OCI-LY7 (cell line): ENCODE data around the gene TAS2R13. TPM values are rescaled to one million over a fixed set of nuclear protein-coding genes. Genes with fewer than 3 reads are reported as not detected.

ENCODE experiments used
- BruUV-seq: library from RNA; stranded (reverse); fragments of 400-500 nt; replicated peaks from 2 replicates; lab custom pipeline; 2021; lab: Mats Ljungman, UMichigan
- CTCF ChIA-PET: fragments of 300-600 bp; sonication (Branson Sonifier 250); formaldehyde crosslinking; loops from one replicate; lab custom pipeline; 2022; ENCODE audit warnings: antibody characterized with exemption; ENCODE audit not compliant: unreplicated experiment; lab: Charles Lee
- POLR2A ChIA-PET: fragments of 300-600 bp; sonication (Branson Sonifier 250); formaldehyde crosslinking; loops from one replicate; lab custom pipeline; 2022; ENCODE audit warnings: antibody characterized with exemption; lab: Charles Lee
- DNase-seq: peaks from one replicate; pipeline ENCODE4 v3.0.0-alpha.2; 2015; ENCODE audit warnings: low spot score
- H2AFZ ChIP-seq: fragments of 200-600 bp; sonication (generic), shearing (Covaris generic); 2 replicates; pipeline ENCODE4 v1.6.1; 2014; ENCODE audit warnings: mild to moderate bottlenecking, antibody characterized with exemption, low read length, moderate library complexity
- H3K27ac ChIP-seq: fragments of 200-600 bp; sonication (generic); 2 replicates; pipeline ENCODE4 v1.5.1; 2014; ENCODE audit warnings: mixed run types, low read depth, mild to moderate bottlenecking, moderate library complexity, low read length, inconsistent platforms; ENCODE audit not compliant: poor library complexity, severe bottlenecking
- H3K36me3 ChIP-seq: fragments of 200-600 bp; sonication (generic); 2 replicates; pipeline ENCODE4 v1.6.1; 2014; ENCODE audit warnings: mild to moderate bottlenecking, antibody characterized with exemption, low read length, moderate library complexity, mixed read lengths; ENCODE audit not compliant: insufficient read depth
- H3K4me1 ChIP-seq: fragments of 200-600 bp; sonication (generic); 2 replicates; pipeline ENCODE4 v1.5.1; 2014; ENCODE audit warnings: mild to moderate bottlenecking, low read length; ENCODE audit not compliant: insufficient read depth, poor library complexity, severe bottlenecking
- H3K4me2 ChIP-seq: fragments of 200-600 bp; sonication (generic); 2 replicates; pipeline ENCODE4 v1.6.1; 2014; ENCODE audit warnings: mild to moderate bottlenecking, low read length
- H3K4me3 ChIP-seq: fragments of 200-600 bp; sonication (generic); 2 replicates; pipeline ENCODE4 v1.5.1; 2014; ENCODE audit warnings: mild to moderate bottlenecking, low read depth, low read length; ENCODE audit not compliant: poor library complexity, severe bottlenecking
- H3K79me2 ChIP-seq: fragments of 200-600 bp; sonication (generic); 2 replicates; pipeline ENCODE4 v1.6.1; 2016; ENCODE audit warnings: low read depth, mild to moderate bottlenecking, low read length, moderate library complexity, mixed read lengths; ENCODE audit not compliant: insufficient read depth
- H3K9me2 ChIP-seq: fragments of 200-600 bp; sonication (generic); 2 replicates; pipeline ENCODE4 v1.6.1; 2016; ENCODE audit warnings: mild to moderate bottlenecking, low read length, mixed read lengths; ENCODE audit not compliant: insufficient read depth
- H3K9me3 ChIP-seq: fragments of 200-600 bp; sonication (generic); 2 replicates; pipeline ENCODE4 v1.6.1; 2014; ENCODE audit warnings: mild to moderate bottlenecking, mixed run types, low read length, mixed read lengths
- H4K20me1 ChIP-seq: fragments of 200-600 bp; sonication (generic); 2 replicates; pipeline ENCODE4 v1.6.1; 2014; ENCODE audit warnings: mild to moderate bottlenecking, antibody characterized with exemption, low read length, moderate library complexity, mixed read lengths; ENCODE audit not compliant: insufficient read depth
- CTCF ChIP-seq: fragments of 200-600 bp; sonication (generic); conservative IDR thresholded peaks from 2 replicates; pipeline ENCODE4 v1.5.1; 2014; ENCODE audit warnings: mild to moderate bottlenecking, antibody characterized with exemption, low read length, moderate library complexity, mixed read lengths
- EZH2phosphoT487 ChIP-seq: fragments of 200-600 bp; sonication (generic); IDR thresholded peaks from 2 replicates; pipeline ENCODE4 v1.6.1; 2018; ENCODE audit warnings: low read depth, borderline replicate concordance, mild to moderate bottlenecking, mixed run types, antibody characterized with exemption, low read length, moderate library complexity, mixed read lengths
- intact Hi-C: fragments of 100-400 bp; cut with micrococcal nuclease; formaldehyde crosslinking; loops from one replicate; pipeline ENCODE4 v1.10.0; 2022; ENCODE audit not compliant: unreplicated experiment
- total RNA-seq, 2 experiments: library from RNA; depleted of rRNA in 1 of 2; stranded (reverse); fragments of >200 nt in 1 of 2; shearing (Covaris generic) in 1 of 2; gene quantifications; 2 replicates each; pipeline ENCODE4 v1.2.3, GENCODE V29; 2014 to 2022

The TAS2R13 gene
- total RNA-seq, 2 experiments from 2014 or later: 0.92 to 1.2 TPM

- DNase-seq: no peak
- BruUV-seq: no TSS peak
- TF ChIP-seq CTCF: no peak
- no peak for TF ChIP-seq EZH2phosphoT487
- ChIA-PET POLR2A (no interaction called here), CTCF (no interaction called here)
- Histone ChIP-seq H3K9me3 (no peaks in the 10 kb centered on the region), H3K9me2 (no peaks in the 10 kb centered on the region), H3K79me2 (no peaks in the 10 kb centered on the region), H2AFZ (no peak overlapping the region), H3K4me3 (no peak overlapping the region), H4K20me1 (no peaks in the 10 kb centered on the region), H3K36me3 (no peaks in the 10 kb centered on the region), H3K4me2 (no peak overlapping the region), H3K27ac (no peak overlapping the region), H3K4me1 (no peaks in the 10 kb centered on the region)
- intact Hi-C loops: no loop called here
Observed at GRCh38 chr12:10889226-10889625, 20.1 kb downstream of the TAS2R13 start.

GRCh38 chr12:10884086-10884725, 25.2 kb downstream of the TAS2R13 start, which contains the start of gene PRH1:
Gene PRH1, minus strand, starts transcription at chr12:10884255. Its CDS starts 38 bp downstream, at chr12:10884217.
- Histone ChIP-seq H3K4me3 (no peak within 1 kb of the TSS), H4K20me1 (no peaks in the 10 kb centered on the region), H3K9me3 (no peaks in the 10 kb centered on the region), H3K4me2 (no peak within 1 kb of the TSS), H3K9me2 (no peaks in the 10 kb centered on the region), H2AFZ (no peak within 1 kb of the TSS), H3K27ac (no peak within 1 kb of the TSS), H3K79me2 (no peaks in the 10 kb centered on the region), H3K4me1 (no peaks in the 10 kb centered on the region), H3K36me3 (no peaks in the 10 kb centered on the region)
- intact Hi-C loops: no loop called here
- BruUV-seq: no TSS peak
- TF ChIP-seq EZH2phosphoT487 (no peak), CTCF (no peak)
- ChIA-PET CTCF (no interaction called here), POLR2A (no interaction called here)
- no peak for DNase-seq

DNA sequence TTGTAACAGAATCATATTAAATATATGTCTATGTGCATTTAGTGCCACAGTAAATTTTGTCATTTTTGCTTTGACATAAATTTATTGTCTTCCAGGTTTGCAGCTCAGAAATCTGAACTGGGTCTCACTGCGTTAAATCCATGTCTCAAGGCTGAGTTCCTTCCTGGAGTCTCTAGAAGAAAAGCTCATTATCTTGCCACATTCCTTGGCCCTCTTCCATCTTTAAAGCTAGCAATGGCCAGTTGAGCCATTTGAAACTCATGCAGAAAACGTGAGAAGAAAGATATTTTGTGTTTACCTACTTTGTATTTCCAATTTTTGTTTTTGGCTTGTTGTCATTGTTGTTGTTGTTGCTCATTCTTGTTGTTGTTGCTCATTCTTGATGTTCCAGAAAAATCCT, 36.0 kb downstream of the TAS2R13 start:
- Histone ChIP-seq H3K4me3 (no peak overlapping the region), H2AFZ (no peak overlapping the region), H3K27ac (no peak overlapping the region), H3K79me2 (no peaks in the 10 kb centered on the region), H3K9me2 (no peaks in the 10 kb centered on the region), H4K20me1 (no peaks in the 10 kb centered on the region), H3K36me3 (no peaks in the 10 kb centered on the region), H3K9me3 (no peaks in the 10 kb centered on the region), H3K4me2 (no peak overlapping the region), H3K4me1 (no peaks in the 10 kb centered on the region)
- POLR2A ChIA-PET: interaction anchor here (0.6 kb wide), 1 partner anchor 19 kb away, joined by 3 read pairs; no protein-coding TSS in a partner anchor
- CTCF ChIA-PET: no interaction called here
- TF ChIP-seq CTCF: no peak
- no peak for TF ChIP-seq EZH2phosphoT487
- no TSS peak for BruUV-seq
- intact Hi-C loops: no loop called here
- no peak for DNase-seq
